Endodermal cell (in vitro differentiated cells): ENCODE measurements around the gene GFRA4. TPM values are rescaled to one million over a fixed set of nuclear protein-coding genes. Genes with fewer than 3 reads are reported as not detected.
A peak's percentile ranks its signal among the peaks of the same experiment; 100 is the strongest.

Experiments used
- DNase-seq: peaks from one replicate; pipeline ENCODE4 v3.0.0-alpha.2; 2017
- H3K27ac ChIP-seq: 2 replicates; pipeline ENCODE4 v1.5.1; 2013; ENCODE audit warnings: mild to moderate bottlenecking, low read depth, low read length, moderate library complexity
- H3K27me3 ChIP-seq: 2 replicates; pipeline ENCODE4 v1.6.1; 2013; ENCODE audit warnings: mild to moderate bottlenecking, low read length, moderate library complexity; ENCODE audit not compliant: insufficient read depth, control insufficient read depth, poor library complexity, severe bottlenecking
- H3K36me3 ChIP-seq: 2 replicates; pipeline ENCODE4 v1.7.0; 2013; ENCODE audit warnings: mild to moderate bottlenecking, low read length, moderate library complexity; ENCODE audit not compliant: control insufficient read depth, insufficient read depth
- H3K4me1 ChIP-seq: one replicate; pipeline ENCODE4 v1.7.0; 2013; ENCODE audit warnings: low read length; ENCODE audit not compliant: control insufficient read depth, insufficient read depth
- H3K4me3 ChIP-seq: 2 replicates; pipeline ENCODE4 v1.5.1; 2013; ENCODE audit warnings: mild to moderate bottlenecking, low read length, moderate library complexity
- H3K9ac ChIP-seq: 2 replicates; pipeline ENCODE4 v1.6.1; 2013; ENCODE audit warnings: mild to moderate bottlenecking, low read length, moderate library complexity; ENCODE audit not compliant: poor library complexity, severe bottlenecking; ENCODE audit errors: extremely low read depth
- H3K9me3 ChIP-seq: 2 replicates; pipeline ENCODE4 v1.6.1; 2013; ENCODE audit warnings: mild to moderate bottlenecking, low read length, moderate library complexity; ENCODE audit not compliant: control insufficient read depth
- H3K27ac Mint-ChIP-seq: 2 replicates; pipeline ENCODE4 v1.8.0; 2020; ENCODE audit warnings: mixed read lengths
- H3K27me3 Mint-ChIP-seq: 2 replicates; pipeline ENCODE4 v1.8.0; 2021; ENCODE audit warnings: mild to moderate bottlenecking, mixed read lengths; ENCODE audit not compliant: insufficient read depth
- H3K36me3 Mint-ChIP-seq: 2 replicates; pipeline ENCODE4 v1.8.0; 2020; ENCODE audit warnings: low read depth, mixed read lengths
- H3K4me1 Mint-ChIP-seq: 2 replicates; pipeline ENCODE4 v1.8.0; 2020; ENCODE audit warnings: mixed read lengths
- H3K4me3 Mint-ChIP-seq: 2 replicates; pipeline ENCODE4 v1.8.0; 2020; ENCODE audit warnings: mild to moderate bottlenecking, moderate library complexity, mixed read lengths
- H3K9me3 Mint-ChIP-seq: 2 replicates; pipeline ENCODE4 v1.8.0; 2020; ENCODE audit warnings: mild to moderate bottlenecking, mixed read lengths
- WGBS, 2 experiments: methylation state at CpG; one replicate each; pipeline versions ENCODE4 v1.1.5 to v1.1.7; 2013; ENCODE audit warnings: missing lambda C conversion rate in 2 of 2, mixed read lengths in 1 of 2; ENCODE audit not compliant: insufficient coverage in 1 of 2, insufficient read length in 1 of 2; 5-methylcytosine and 5-hydroxymethylcytosine counted together
- total RNA-seq, 2 donors: library from RNA; stranded (reverse); fragmentation: NEBNext Ultra II Directional in 1 of 2; extraction: Animal tissue kit (Norgen Biotek cat#: 25700) in 1 of 2; gene quantifications; 2 replicates in 1 of 2; 3 replicates in 1 of 2; pipeline ENCODE4 v1.2.1, GENCODE V29; 2021
- TF ChIP-seq, protein P1 (sequence below): fragments of 200-600 bp; sonication (generic); conservative IDR thresholded peaks from 2 replicates; pipeline ENCODE4 v1.5.0; 2021; ENCODE audit warnings: antibody characterized with exemption, mild to moderate bottlenecking

Gene GFRA4
- total RNA-seq, 2 donors from 2014 or later = not detected

DNA sequence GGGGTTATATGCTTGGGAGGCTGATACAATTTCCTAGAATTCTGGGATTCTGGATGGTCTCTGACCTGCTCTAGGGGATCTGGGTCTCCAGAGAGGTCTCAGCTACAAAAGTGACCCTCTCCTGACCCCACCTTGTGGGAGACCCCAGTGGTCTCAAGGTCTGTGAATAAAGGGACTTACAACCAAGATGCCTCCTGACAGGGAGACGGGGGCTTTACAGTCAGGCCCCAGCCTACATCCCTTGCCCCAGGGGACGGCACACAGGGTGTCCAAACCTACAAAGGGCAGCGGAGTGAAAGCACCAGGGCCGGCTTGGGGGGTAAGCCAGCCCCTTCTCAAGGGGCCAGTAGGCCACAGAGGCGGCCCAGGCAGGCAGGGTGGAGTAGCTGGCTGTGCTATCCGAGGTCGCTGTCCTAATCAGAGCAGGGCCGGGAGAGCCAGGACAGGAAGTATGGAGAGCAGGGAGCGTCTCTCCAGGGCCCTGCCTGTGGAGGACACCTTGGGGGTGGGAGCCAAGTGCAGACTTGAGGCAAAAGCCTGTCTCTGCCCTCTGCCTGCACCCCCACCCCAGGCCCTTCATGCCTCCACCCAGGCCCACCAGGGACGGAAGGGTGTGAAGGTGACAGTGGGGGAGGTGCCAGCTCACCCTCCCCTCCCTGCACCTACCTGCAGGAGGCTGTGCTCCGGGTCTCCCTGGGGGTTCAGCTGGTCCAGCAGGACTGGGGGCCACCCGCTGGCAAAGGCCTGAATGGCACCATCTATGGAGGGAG is 3.5 kb downstream of the GFRA4 start:
- H3K4me1 ChIP-seq = no peaks in the 10 kb centered on the region
- Mint-ChIP-seq H3K9me3 (peaks cover 7% of the 10 kb centered on the region), H3K27me3 (peaks cover 68% of the 10 kb centered on the region), H3K36me3 (no peaks in the 10 kb centered on the region), H3K4me3 (peak overlapping the region; percentile 20), H3K4me1 (peaks cover 3% of the 10 kb centered on the region), H3K27ac (no peak overlapping the region)
- H3K9ac ChIP-seq = no peak overlapping the region
- TF ChIP-seq, protein P1, sequence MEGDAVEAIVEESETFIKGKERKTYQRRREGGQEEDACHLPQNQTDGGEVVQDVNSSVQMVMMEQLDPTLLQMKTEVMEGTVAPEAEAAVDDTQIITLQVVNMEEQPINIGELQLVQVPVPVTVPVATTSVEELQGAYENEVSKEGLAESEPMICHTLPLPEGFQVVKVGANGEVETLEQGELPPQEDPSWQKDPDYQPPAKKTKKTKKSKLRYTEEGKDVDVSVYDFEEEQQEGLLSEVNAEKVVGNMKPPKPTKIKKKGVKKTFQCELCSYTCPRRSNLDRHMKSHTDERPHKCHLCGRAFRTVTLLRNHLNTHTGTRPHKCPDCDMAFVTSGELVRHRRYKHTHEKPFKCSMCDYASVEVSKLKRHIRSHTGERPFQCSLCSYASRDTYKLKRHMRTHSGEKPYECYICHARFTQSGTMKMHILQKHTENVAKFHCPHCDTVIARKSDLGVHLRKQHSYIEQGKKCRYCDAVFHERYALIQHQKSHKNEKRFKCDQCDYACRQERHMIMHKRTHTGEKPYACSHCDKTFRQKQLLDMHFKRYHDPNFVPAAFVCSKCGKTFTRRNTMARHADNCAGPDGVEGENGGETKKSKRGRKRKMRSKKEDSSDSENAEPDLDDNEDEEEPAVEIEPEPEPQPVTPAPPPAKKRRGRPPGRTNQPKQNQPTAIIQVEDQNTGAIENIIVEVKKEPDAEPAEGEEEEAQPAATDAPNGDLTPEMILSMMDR = peak; percentile 47
- 86 to 95% methylated on average over 7 to 11 of the region's 12 CpGs for WGBS, 2 experiments
- H3K4me3 ChIP-seq = no peak overlapping the region
- H3K27ac ChIP-seq = no peak overlapping the region
- DNase-seq = no peak
- no peaks in the 10 kb centered on the region for H3K9me3 ChIP-seq
- no peaks in the 10 kb centered on the region for H3K36me3 ChIP-seq
- H3K27me3 ChIP-seq = peaks cover 47% of the 10 kb centered on the region

DNA sequence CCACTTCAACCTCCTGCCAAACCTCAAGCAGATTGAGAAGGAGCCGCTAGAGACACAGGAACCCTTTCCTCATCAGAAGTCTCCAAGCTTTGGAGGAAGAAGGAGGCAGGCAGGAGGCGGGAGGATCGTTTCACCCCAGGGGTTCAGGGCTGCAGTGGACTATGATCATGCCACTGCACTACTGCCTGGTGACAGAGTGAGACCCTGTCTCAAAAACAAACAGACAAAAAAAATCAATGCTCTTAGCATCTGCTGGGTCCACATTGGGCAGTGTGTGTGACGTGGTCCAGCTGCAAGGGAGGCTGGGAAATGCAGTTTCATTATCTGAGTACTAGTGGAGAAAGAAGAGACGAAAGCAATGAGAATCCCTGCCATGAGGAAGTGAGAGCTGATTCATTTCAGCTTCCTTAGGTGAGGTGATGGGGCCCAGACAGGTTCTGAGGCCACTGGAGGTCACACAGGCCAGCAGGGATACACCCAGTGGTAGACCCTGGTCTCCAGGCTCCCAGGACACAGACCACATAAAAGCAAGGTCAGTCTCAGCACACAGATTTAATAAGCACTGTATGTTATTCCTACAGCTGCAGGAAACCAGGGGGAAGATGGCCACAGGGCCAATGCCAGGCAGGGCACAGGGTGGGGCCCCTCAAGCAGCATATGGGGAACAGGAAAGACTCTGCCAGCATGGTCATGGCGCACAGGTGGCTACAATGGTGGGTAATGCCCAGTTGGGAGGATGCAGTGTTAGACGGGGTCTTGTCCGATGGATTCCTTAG is 4.3 kb downstream of the GFRA4 start:
- H3K27me3 Mint-ChIP-seq = peaks cover 67% of the 10 kb centered on the region
- H3K9ac ChIP-seq = no peak overlapping the region
- H3K4me1 ChIP-seq = no peaks in the 10 kb centered on the region
- H3K4me3 ChIP-seq = no peak overlapping the region
- H3K36me3 ChIP-seq = no peaks in the 10 kb centered on the region
- TF ChIP-seq, protein P1 = no peak
- no peaks in the 10 kb centered on the region for H3K36me3 Mint-ChIP-seq
- peaks cover 3% of the 10 kb centered on the region for H3K4me1 Mint-ChIP-seq
- H3K4me3 Mint-ChIP-seq = no peak overlapping the region
- peaks cover 7% of the 10 kb centered on the region for H3K9me3 Mint-ChIP-seq
- WGBS, 2 experiments = 91 to 100% methylated on average over 2 to 8 of the region's 8 CpGs
- no peak overlapping the region for H3K27ac Mint-ChIP-seq
- no peak for DNase-seq
- H3K27me3 ChIP-seq = peaks cover 47% of the 10 kb centered on the region
- no peaks in the 10 kb centered on the region for H3K9me3 ChIP-seq
- no peak overlapping the region for H3K27ac ChIP-seq

DNA sequence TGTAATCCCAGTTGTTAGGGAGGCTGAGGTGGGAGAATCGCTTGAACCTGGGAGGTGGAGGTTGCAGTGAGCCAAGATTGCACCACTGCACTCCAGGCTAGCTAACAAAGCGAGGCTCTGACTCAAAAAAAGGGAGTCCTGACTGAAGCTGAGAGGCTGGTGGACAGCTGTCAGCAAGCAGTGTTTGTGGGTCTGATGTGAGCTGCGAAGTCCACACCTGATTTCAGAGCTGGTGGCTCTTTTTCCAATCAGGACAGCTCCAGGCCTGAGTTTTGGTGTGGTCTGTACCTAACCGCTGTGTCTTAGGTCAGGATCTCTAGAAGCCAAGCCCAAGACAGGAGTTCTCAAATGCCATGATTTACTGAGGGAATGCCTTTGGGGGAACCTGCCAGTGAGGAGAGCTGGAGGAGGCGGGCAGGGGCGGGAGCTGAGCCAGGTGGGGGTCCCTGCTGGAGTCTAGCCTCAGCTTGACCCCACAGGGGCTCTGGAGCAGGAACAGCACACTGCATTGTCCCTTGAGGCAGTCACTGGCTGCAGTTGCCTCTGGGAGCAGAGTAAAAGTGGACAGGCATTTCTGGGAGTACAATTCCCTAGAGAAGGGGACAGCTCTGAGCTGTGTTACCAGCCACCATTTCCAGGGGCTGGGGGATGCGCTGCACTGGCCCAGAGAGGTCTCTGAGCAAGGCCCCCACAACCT is 5.0 kb downstream of the GFRA4 start:
- H3K4me1 ChIP-seq = no peaks in the 10 kb centered on the region
- TF ChIP-seq, protein P1 = no peak
- Mint-ChIP-seq H3K4me3 (no peak overlapping the region), H3K27ac (no peak overlapping the region), H3K4me1 (peaks cover 4% of the 10 kb centered on the region), H3K36me3 (no peaks in the 10 kb centered on the region), H3K27me3 (peaks cover 60% of the 10 kb centered on the region), H3K9me3 (peaks cover 7% of the 10 kb centered on the region)
- no peak overlapping the region for H3K27ac ChIP-seq
- no peak overlapping the region for H3K9ac ChIP-seq
- H3K27me3 ChIP-seq = peaks cover 44% of the 10 kb centered on the region
- no peak overlapping the region for H3K4me3 ChIP-seq
- no peaks in the 10 kb centered on the region for H3K36me3 ChIP-seq
- no peaks in the 10 kb centered on the region for H3K9me3 ChIP-seq
- no peak for DNase-seq
- 88 to 91% methylated on average over 4 to 7 of the region's 7 CpGs for WGBS, 2 experiments
